ENCODE results near the gene MAD1L1.

DNA sequence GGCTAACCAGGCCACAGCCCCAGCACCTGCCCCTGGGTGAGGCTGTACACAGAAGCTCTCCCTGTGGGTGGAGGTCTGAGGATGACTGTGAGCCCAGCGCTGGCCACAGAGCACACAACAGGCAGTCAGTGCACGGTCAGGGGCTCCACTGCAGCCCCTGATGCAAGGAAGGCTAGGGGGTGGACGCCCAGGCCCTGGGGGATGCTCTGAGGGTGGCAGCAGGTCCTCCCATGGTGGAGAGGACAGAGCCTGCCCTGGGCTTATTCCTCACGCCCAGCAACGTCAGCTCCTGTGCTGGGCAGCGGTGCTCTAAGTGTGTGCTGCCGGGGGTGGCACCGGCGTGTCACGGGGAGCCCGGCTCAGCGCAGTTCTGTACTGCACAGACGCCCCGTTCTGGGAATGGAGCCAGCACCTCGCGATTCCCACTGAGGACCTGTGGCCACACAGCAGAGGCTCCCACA is 223.2 kb downstream of the MAD1L1 start:
- TF ChIP-seq, protein P1, sequence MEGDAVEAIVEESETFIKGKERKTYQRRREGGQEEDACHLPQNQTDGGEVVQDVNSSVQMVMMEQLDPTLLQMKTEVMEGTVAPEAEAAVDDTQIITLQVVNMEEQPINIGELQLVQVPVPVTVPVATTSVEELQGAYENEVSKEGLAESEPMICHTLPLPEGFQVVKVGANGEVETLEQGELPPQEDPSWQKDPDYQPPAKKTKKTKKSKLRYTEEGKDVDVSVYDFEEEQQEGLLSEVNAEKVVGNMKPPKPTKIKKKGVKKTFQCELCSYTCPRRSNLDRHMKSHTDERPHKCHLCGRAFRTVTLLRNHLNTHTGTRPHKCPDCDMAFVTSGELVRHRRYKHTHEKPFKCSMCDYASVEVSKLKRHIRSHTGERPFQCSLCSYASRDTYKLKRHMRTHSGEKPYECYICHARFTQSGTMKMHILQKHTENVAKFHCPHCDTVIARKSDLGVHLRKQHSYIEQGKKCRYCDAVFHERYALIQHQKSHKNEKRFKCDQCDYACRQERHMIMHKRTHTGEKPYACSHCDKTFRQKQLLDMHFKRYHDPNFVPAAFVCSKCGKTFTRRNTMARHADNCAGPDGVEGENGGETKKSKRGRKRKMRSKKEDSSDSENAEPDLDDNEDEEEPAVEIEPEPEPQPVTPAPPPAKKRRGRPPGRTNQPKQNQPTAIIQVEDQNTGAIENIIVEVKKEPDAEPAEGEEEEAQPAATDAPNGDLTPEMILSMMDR (IDR thresholded peaks at IDR 0.05; ENCODE audit: control extremely low read depth in 1 of 3, insufficient read depth in 1 of 3, low read depth in 1 of 3, low read length in 3 of 3): no peak
- no peak for TF ChIP-seq JUN (IDR thresholded peaks at IDR 0.05; ENCODE audit: low read depth, low read length)
- no peak for TF ChIP-seq CEBPB (IDR thresholded peaks at IDR 0.05; ENCODE audit: low read depth, low read length)
- TF ChIP-seq SRF (IDR thresholded peaks at IDR 0.05; ENCODE audit: low read depth, low read length): no peak
